GM18870 (cell line): ENCODE data around the gene GID8.

Experiments
- ATAC-seq: cut with Tn5 transposase; IDR thresholded peaks from one replicate; pipeline ENCODE4 v1.9.1; 2021; ENCODE audit warnings: moderate library complexity; ENCODE audit not compliant: unreplicated experiment

Gene GID8

DNA sequence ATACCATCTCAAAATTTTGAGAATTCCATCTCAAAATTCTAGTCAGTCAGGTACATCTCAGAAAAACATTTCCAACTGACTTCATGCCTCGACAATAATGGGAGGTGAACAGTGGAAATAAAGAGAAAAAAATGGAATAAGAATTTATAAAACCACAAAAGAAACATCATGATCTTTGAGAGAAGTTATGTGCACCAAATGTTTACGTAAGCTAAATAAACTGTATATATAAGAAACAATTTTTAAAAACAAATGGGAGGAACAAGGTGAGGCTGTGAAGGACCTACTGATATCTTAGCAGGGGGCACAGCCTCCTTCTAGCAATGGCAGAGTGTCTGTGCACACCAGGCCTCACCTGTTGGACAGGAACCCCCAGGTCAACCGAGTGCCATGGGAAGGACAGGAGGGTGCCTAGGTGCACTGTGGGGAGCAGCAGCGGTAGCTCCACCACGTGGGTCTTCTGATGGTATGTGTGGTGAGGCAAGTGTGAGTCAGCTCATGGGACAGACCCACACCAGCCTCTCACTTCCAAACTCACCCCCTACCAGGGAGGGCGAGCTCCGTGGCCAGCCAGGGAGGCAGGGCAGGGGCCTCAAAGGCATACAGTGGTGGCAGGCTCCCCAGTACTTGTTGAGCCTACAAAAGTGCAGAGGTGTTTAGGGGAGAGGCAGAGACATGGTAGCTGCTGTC is 34.9 kb upstream of the GID8 start:
- no peak for ATAC-seq

DNA sequence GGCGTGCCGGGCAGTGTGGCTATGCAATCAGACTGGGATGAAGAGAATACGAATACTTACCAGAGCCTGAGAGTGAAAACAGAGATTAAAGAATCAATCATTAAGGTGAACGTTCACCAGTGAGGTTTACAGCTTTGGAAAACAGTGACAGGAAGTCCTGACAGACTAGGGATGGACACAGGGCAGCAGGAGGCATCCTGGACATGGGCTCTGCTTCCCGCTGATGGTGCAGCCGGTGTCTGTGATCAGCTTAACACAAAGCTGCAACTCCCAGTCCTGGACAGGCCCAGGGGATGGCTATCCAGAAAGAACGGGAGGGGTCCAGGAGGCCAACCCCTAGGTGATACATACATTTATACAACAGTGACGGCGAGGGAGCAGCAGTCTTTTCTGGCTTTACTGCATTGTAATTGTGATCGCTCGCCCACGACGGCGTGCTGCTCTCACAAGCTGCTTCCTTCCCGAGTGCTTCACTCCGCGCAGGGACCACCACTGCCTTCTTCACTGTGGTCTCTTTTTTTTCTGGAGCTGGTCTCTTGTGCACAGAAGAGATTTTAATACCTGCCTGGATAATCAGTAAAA is 32.3 kb upstream of the GID8 start:
- no peak for ATAC-seq

DNA sequence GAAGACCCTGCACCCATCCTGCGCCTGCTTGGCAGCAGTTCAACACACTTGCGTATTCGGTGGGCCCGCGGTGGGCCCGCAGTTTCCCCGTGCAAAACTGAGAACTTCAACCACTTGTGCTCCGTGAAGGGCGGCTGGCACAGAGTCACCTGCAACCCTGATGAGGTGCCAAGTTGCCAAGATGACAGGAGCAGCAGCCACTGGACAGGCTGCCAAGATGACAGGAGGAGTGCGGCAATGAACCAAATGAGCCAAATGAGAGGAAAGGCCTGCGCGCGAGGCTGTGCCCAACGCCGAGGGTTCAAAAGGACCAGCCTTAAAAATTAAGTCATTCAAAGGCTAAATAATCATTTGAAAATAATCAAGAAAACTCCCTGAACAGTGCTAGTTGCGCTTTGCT is 31.7 kb upstream of the GID8 start:
- ATAC-seq, result no peak

DNA sequence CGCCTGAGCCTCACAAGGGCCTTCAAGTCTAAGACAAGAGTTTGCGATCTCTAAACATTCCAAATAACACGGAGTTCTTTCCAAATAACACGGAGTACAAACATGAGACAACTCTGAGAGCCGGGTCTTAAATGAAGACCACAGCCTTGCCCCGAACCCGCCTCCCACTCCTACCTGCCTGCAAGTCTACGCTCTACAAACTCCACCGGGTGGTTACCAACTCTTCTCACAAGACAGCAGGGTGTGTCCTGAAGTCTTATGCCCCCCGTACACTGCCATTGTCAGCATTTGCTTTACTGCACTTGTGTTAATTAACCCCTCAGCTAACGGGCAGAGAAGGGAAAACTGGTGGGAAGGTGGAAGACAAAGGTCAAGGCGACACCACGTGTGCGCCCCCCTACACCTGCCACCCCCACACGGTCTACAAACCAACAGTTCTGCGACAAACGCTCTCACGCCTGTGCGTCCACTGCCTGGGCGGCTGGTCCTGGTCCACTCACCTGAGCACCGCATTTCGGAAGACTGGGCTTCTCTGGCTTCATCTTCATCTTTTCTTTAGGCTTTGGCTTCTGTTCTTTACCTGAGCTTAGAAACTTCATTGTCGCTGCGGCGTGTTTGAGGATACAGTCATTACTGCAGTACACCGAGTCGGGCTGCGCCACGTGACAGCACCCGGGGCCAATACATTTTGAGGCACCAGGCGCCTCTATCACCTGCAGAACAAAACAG is 31.1 kb upstream of the GID8 start:
- no peak for ATAC-seq

DNA sequence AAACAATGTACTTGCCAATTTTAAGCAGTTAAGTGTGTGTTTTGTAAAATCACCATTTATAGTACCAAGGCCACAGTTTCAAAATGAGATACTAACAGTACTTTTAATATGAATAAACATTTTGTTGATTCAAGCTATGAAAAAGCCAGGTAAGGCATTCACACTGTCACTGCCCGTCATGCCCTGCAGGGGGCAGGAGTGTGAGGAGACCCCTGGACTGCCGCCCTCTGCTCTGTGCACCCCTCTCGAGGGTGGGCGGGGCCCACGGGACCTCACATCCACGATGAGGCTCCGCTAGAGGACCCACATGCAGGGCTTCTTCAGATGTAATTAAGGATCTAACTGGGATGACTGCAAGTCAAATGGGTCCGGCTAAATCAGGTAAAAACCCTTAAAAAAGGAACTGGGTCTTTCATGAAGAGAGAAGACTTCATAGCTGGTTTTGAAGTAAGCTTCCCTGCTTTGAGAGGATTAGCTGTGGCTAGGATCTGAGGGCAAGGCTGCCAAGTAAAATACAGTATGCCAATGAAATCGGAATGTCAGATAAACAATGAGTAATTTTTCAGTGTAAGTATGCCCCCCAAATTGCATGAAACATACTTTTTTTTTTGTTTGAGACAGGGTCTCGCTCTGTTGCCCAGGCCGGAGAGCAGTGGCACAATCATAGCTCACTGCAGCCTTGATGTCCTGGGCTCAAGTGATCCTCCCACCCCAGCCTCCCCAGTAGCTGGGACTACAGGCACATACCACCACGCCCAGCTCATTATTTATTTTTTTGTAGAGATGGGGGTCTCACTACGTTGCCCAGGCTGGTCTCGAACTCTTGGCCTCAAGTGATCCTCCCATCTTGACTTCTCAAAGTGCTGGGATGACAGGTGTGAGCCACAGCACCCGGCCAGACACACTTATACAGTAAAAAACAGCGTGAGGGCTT is 30.3 kb upstream of the GID8 start:
- ATAC-seq, result no peak

DNA sequence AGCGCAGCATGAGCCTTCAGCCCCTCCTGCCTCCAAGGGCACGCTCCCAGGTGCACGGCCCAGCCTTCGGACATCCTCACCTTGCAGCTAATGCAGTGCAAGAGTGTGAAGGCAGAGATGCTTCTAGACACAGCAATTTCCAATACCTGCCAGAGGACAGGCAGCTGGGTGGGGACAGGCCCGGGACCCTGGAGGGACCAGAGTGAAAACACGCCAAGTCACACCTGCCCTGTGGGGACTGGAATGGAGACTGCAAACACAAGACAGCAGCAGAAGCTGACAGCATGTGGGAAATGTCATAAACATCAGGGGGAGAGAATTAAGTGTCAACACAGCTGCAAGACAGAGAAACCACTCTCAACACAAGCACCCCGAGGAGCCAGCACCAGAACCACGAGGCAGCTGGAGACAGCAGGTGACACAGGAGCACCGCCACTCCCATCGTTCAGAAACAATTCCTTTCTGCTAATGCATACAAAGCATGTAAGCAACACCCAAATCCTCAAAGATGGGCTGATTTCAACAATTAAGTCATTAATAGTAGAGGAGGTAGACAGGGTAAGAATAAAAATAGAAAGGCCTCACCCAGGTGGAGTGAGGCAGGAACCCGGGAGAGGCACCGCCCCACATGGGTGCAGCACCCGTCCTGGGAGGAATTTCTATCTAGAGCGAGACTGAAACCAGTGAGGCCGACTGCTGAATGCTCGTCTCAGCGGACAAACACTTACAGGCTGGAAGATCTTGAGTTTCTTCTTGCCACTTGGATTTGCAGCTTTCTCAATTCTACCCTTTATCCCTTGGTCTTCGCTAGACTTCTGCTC is 28.8 kb upstream of the GID8 start:
- ATAC-seq, result no peak

DNA sequence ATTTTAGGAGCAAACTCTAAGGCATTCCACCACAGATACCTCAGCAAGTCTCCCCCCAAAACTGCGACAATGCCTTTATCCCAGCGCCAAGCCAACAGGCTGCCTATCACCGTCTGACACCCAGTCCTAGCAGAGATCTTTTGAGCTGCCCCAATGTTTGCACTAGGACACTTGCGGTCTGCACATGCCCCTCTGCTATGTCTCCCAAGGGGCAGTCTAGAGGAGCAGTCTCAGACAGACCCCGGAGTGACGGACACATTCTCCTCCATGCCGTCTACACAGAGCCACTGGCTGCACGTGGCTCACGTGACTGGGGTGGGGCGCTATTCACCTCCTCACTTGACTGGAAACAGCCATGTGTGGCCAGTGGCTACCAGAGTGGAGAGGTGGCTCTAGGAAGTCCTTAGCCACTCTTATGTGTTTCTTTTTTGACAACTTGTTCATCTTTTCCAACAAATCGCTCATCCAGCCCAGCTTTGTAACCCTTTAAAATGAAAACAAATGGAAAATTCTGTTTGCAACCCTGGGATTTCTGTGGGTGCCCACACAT is 27.7 kb upstream of the GID8 start:
- no peak for ATAC-seq

DNA sequence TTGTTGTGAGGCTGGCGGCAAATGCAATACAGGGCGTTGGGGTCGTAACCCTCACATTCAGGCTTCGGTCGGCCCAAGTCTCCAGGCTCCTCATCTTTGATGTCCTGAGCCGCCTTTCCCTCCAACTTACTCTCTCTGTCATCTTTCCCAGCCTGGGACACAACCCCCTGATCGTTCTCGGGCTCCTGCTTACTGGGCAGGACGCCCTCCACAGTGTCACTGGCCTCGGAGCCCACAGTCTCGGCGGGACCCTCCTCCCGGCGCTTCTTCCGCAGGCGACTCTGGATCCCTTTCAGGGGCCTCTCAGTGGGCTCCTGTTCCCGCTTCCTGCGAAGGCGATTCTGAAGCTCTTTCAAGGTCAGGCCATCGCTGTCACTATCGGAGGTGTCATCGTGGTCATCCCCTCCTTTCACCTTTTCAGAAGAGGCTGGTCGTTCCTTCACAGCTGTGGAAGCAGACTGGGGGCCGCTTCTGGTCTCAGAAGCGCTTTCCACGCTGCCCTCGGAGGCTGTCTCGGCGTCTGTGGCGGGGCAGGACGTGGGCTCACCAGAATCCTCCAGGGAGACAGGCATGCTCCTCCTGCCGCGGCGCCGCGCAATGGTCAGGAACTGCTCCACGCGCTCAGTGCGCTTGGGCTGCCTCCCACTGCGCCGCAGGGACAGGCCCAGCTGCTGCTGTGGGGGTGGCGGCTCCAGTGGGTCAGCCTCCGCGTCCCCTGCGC is 27.0 kb upstream of the GID8 start:
- no peak for ATAC-seq

DNA sequence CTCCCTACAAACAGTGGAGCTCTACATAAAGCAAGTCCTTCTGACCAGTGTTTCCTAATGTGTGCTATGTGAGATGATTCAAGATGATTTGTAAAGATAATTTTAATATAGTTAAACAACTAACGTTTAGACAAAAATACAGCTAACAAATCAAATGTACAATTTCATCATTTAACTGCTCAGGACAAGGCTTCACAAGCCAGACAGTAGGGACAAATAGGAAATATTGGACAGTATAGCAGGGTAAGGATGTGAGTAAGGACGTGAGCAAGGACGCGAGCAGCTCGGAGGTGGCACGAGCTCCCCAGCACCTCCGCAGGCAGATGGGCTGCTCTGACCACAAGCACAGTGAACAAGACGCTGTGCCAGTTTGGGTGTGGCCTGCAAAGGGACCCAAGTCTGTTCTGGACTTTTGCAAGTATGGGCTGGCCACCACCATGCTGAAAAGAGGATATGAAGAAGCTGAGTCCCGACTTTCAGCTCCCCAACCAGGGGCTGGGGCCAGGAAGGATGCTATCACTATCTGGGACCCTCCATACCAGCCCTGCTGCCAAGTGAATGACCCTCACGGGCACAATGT is 26.2 kb upstream of the GID8 start:
- no peak for ATAC-seq

DNA sequence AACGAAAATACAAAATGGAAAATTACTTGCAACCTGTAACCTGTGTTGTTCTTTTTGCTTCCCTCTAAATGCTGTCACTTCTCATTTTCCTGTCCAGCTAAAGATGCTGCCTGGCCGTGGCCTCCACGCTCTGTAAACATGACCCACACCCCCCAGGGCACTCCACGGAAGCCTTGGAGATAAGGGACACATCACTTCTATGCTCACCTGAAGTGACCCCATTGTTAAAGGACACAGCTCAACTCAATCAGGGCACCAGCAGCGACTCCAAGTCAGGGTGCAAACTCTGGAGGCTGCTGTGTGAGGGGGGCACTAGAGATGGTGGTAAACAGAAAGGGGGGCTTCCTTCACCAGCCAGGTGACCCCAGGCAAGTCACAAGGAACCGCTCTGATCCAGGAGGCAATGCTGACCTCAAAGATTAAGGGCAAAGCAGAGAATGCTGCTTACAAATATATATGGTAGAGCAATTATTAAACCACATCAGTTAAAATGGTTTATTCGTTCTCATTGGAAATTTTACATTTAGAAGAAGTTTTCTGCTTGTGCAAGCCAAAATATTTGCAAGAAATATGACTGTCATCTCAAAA is 24.8 kb upstream of the GID8 start:
- ATAC-seq, result no peak

DNA sequence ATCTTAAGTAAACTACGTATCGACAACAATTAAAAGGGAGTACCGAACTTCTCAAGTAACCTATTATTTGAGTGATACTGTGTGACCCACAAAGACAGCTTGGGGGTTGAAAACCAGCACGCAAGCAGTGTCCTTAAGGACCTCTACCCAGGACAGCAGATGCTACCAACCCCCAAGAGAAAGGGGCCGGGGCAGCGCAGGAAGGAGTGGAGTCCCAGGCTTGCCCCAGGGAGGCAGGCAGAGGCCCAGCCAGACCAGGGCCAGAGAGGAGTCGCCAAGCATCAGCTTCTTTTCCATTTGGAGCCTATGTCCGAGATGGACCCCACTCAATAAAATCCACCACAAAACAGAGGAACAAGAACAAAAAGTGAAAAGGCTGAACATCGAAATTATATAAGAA is 23.5 kb upstream of the GID8 start:
- no peak for ATAC-seq

DNA sequence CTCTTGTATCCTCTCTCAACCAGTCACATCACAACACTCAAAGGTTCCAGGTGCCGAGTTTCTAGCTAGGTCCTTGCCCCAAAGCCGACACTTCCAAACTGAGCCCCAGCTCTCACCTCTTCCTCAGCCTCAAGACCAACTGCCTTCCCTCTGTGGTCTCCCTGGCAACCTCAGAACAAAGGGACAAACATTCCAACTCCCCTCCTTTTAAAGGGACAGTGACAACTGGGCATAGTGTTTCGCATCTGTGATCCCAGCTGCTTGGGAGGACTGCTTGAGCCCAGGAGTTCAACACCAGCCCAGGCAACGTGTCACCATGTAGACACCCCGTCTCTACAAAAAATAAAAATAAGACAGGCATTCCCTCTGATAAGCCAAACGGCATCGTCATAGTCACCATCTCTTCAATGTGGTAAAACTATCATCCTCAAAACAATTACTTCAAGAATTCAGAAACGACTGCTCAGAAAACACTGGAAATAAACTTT is 22.9 kb upstream of the GID8 start:
- ATAC-seq, result no peak

DNA sequence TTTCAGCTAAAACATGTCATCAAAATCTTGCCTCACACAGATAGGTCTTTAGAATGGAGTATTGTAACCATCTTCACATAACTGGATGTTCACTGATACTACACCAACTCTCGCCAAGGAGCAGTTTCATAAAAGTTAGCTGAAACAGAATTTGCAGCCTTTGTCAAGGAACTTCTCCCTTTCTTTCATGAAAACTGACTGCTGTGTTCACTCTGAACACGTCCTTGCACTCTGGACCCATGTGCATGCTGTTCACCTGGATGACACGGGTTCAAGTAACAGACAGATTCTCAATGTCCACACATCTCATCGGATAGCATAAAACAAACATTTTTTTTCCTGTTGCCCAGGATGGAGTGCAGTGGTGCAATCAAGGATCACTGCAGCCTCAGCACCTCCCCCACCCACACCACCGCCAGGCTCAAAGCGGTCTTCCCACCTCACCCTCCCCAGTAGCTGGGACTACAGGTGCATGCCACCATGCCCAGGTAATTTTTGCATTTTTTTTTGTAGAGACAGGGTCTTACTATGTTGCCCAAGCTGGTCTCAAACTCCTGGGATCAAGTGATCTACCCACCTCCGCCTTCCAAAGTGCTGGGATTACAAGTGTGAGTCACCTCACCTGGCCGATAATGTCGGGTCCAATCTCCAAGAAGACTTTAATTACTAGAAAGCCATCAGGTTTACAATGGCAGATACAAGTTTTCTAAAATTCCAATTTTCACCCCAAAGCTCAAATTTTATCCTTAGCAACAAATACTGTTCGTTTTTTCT is 21.1 kb upstream of the GID8 start:
- no peak for ATAC-seq

DNA sequence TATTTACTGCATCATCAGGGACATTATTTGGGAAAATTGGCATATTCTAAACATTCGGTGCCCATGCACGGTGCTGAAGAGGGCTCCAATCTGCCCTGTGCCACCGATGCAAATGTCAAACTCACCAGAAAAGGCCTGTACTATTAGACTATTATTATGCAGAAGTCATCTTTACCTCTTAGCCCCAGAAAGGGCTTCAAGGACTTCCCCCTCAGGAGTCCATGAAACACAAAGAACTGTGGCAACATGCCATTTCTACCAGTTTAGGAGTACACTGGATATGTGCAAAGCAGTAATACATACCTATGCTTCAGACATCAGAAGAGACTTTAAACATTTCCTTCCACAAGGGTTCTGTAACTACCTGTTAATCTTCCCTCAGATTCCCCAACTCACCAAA is 20.2 kb upstream of the GID8 start:
- ATAC-seq, result no peak

DNA sequence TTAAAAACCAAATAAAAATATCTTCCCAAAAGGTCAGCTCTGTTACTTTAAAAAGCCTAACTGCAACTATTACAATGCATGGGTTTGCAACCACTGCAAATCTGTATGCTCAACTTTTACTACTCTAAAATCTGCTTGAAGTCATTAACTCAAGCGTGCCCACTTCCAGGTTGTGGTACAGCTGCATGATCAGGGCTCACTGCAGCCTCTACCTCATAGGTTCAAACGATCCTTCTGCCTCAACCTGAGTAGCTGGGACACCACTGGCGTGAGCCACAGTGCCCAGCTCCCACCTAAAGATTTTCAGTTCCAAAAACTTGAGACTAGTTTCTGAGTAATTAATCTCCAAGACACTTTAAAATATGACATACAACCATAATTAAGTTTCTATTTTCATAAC is 19.8 kb upstream of the GID8 start:
- no peak for ATAC-seq

DNA sequence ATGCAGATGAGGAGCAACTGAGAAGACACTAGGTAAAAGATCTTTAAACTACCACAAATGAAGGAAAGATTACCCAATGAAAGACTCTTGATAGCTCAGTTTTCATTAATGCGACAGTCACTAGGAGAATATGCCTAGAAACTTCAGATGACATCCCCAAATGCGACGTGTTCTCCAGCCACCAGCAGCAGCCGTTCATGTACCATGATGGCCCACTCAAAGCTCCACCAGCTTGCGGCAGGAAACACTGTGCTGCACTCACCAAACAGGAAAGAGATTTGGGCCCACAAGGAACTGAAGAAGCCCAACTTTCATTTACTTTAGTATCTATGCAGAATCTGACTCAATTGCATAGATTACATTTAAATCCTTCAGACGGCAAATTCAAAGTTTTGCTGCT is 19.1 kb upstream of the GID8 start:
- no peak for ATAC-seq

DNA sequence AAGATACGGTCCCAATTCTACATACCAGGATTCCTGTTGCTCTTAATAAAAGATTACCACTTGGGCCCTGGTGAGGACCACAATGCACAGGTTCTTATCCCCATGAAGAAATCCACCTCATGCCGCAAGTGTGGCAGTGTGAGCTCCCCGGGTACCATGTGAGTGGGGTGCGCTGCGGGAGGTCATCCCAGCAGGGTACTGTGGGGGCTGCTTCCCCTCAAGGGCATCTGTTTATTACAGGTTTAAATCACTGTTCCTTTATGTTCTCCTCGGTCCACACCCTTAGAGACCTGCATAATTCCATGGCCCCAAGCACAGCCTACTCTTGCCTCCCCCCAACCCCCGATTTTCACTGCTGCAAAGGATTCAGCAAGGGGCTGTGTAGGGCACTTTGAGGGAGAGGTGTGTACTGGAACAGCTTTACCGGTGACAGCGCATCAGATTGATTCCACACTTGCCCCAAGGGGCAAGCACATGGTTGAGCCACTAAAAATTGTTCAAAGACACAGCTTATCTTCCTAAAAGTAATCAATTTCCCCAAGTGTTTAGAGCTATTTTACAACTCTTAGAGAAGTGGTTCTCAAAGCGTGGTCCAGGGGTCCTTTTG is 17.8 kb upstream of the GID8 start:
- ATAC-seq, result no peak
